Left ventricle myocardium inferior (tissue), 1 donor: ENCODE results near the gene RANBP3. TPM values are rescaled to one million over a fixed set of nuclear protein-coding genes. Genes with fewer than 3 reads are reported as not detected.

Experiments used
- DNase-seq: peaks from one replicate; pipeline ENCODE4 v3.0.0-alpha.2; 2020
- H3K27ac ChIP-seq: fragments of 200-600 bp; replicated peaks from 2 replicates; pipeline ENCODE4 v1.8.0; 2021
- H3K27me3 ChIP-seq: fragments of 200-600 bp; 2 replicates; pipeline ENCODE4 v1.8.0; 2021; ENCODE audit warnings: low read depth
- H3K36me3 ChIP-seq: fragments of 200-600 bp; 2 replicates; pipeline ENCODE4 v1.8.0; 2021
- H3K4me1 ChIP-seq: fragments of 200-600 bp; 2 replicates; pipeline ENCODE4 v1.8.0; 2021
- H3K4me3 ChIP-seq: fragments of 200-600 bp; 2 replicates; pipeline ENCODE4 v1.8.0; 2021; ENCODE audit warnings: mild to moderate bottlenecking, moderate library complexity
- H3K9me3 ChIP-seq: fragments of 200-600 bp; replicated peaks from 2 replicates; pipeline ENCODE4 v1.8.0; 2021
- intact Hi-C: fragments of 100-400 bp; cut with micrococcal nuclease; formaldehyde crosslinking; loops from one replicate; pipeline ENCODE4 v1.11.0; 2022
- total RNA-seq: library from RNA; stranded (reverse); fragmentation: NEBNext Ultra II Directional; extraction: Animal tissue kit (Norgen Biotek cat#: 25700); gene quantifications from one replicate; pipeline ENCODE4 v1.2.1, GENCODE V29; 2021
- TF ChIP-seq, protein P1 (sequence below): fragments of 200-600 bp; IDR thresholded peaks from 2 replicates; pipeline ENCODE4 v1.8.0; 2021; ENCODE audit warnings: antibody characterized with exemption, mild to moderate bottlenecking, borderline replicate concordance
- donor health status: DM: no; HTN: yes; CAD: no; lungs with severe emphysema.

The RANBP3 gene
- total RNA-seq, 1 donor from 2014 or later = 54.8 TPM

GRCh38 chr19:5997371-5997770, 19.4 kb upstream of the RANBP3 start:
- Histone ChIP-seq H3K36me3 (peaks cover 41% of the 10 kb centered on the region), H3K27me3 (no peaks in the 10 kb centered on the region), H3K27ac (no peak overlapping the region), H3K9me3 (no peaks in the 10 kb centered on the region), H3K4me1 (peaks cover 21% of the 10 kb centered on the region), H3K4me3 (no peak overlapping the region)
- TF ChIP-seq, protein P1, sequence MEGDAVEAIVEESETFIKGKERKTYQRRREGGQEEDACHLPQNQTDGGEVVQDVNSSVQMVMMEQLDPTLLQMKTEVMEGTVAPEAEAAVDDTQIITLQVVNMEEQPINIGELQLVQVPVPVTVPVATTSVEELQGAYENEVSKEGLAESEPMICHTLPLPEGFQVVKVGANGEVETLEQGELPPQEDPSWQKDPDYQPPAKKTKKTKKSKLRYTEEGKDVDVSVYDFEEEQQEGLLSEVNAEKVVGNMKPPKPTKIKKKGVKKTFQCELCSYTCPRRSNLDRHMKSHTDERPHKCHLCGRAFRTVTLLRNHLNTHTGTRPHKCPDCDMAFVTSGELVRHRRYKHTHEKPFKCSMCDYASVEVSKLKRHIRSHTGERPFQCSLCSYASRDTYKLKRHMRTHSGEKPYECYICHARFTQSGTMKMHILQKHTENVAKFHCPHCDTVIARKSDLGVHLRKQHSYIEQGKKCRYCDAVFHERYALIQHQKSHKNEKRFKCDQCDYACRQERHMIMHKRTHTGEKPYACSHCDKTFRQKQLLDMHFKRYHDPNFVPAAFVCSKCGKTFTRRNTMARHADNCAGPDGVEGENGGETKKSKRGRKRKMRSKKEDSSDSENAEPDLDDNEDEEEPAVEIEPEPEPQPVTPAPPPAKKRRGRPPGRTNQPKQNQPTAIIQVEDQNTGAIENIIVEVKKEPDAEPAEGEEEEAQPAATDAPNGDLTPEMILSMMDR = no peak
- DNase-seq = no peak
- intact Hi-C loops = no loop called here

DNA sequence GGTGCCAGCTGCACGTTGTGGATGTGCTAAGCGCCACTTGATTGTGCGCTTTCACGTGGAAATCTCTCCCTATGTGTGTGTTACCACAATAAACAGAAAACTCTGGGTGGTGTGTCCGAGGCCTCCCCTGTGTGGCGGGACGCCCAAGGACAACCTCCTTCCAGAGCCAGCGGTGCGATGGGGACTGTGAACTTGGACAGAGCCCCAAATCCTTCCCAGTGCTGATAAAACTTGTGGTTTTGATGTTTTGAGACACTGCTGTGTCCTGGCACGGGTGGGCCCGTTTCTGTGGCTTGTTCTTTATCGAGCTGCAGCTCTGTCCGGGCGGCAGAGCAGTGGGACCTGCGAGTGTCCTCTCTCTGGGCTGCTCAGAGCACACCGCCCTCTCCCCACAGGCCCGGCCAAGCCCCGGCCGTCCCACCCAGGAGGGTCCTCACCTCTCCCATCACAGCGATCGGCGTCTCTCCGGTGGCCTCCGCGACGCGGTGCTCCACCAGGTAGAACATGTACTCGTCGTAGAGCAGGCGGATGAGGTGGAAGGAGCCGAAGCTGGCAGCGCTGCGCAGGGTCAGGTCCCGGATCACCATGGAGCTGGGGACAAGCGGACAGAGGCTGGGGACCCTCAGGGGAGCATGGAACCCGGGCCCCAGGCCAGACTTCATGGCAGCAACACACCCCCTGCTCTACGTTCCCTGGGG, 18.8 kb upstream of the RANBP3 start:
- intact Hi-C loops = no loop called here
- H3K36me3 ChIP-seq = peaks cover 35% of the 10 kb centered on the region

GRCh38 chr19:5996102-5996501, 18.2 kb upstream of the RANBP3 start:
- H3K4me3 ChIP-seq = no peak overlapping the region
- no peak overlapping the region for H3K27ac ChIP-seq
- DNase-seq = no peak
- intact Hi-C loops = no loop called here
- no peaks in the 10 kb centered on the region for H3K27me3 ChIP-seq
- H3K36me3 ChIP-seq = peaks cover 31% of the 10 kb centered on the region
- H3K9me3 ChIP-seq = no peaks in the 10 kb centered on the region
- TF ChIP-seq, protein P1 = no peak
- peaks cover 21% of the 10 kb centered on the region for H3K4me1 ChIP-seq

More for the DNA sequence above, 18.8 kb upstream of the RANBP3 start:
- no peaks in the 10 kb centered on the region for H3K27me3 ChIP-seq
- H3K4me3 ChIP-seq = no peak overlapping the region
- TF ChIP-seq, protein P1 = no peak
- H3K9me3 ChIP-seq = no peaks in the 10 kb centered on the region
- DNase-seq = no peak
- no peak overlapping the region for H3K27ac ChIP-seq
- peaks cover 21% of the 10 kb centered on the region for H3K4me1 ChIP-seq

GRCh38 chr19:5995606-5996005, 17.7 kb upstream of the RANBP3 start:
- no peaks in the 10 kb centered on the region for H3K9me3 ChIP-seq
- H3K36me3 ChIP-seq = peaks cover 26% of the 10 kb centered on the region
- DNase-seq = no peak
- TF ChIP-seq, protein P1 = no peak
- H3K27ac ChIP-seq = no peak overlapping the region
- intact Hi-C loops = no loop called here
- H3K27me3 ChIP-seq = no peaks in the 10 kb centered on the region
- H3K4me1 ChIP-seq = peaks cover 21% of the 10 kb centered on the region
- H3K4me3 ChIP-seq = no peak overlapping the region

- TF ChIP-seq, protein P1 = no peak
- Histone ChIP-seq H3K9me3 (no peaks in the 10 kb centered on the region), H3K4me1 (peaks cover 21% of the 10 kb centered on the region), H3K27ac (peak overlapping the region; percentile 55), H3K4me3 (peak overlapping the region; percentile 48), H3K27me3 (no peaks in the 10 kb centered on the region), H3K36me3 (peaks cover 15% of the 10 kb centered on the region)
- intact Hi-C loops = no loop called here
- no peak for DNase-seq
Measured at GRCh38 chr19:5994405-5995165, 16.6 kb upstream of the RANBP3 start.
